ENCODE results near the gene ZNF500.
A peak's percentile ranks its signal among the peaks of the same experiment; 100 is the strongest.
"Not testable (repeated sequence)": the region's sequence is repeated elsewhere in the genome, so short reads cannot be mapped to it uniquely, and the experiment has no call there.

ZNF500 gene

DNA sequence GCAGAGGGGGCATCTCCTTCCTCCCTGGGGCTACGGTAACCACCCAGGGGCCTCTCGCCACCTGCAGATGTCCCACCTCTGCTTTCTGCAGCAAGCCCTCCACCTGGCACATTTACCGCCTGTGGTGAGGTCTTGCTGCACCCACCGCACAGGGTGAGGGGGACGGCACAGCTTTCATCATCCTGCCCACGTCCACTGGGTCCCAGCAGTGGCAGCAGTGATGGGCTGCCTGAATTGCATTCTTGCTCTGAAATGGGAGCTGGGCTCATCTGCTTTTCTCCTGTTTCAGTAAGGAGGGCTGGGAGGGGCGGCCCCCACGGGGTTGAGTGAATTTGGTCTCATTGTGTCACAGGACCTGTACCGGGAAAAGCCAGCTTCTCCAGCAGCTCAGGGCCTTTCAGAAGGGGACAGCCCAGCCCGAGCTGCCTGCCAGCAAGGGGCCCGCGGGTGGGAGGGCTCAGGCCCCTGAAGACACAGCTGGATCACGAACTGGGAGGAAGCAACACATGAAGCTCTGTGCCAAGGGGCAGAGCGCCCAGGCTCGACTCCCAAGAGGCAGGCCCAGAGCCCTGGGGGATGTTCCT is 19.9 kb downstream of the ZNF500 start:
- no peak for DNase-seq (ENCODE audit: low read depth in 2 of 2, low spot score in 1 of 2)

DNA sequence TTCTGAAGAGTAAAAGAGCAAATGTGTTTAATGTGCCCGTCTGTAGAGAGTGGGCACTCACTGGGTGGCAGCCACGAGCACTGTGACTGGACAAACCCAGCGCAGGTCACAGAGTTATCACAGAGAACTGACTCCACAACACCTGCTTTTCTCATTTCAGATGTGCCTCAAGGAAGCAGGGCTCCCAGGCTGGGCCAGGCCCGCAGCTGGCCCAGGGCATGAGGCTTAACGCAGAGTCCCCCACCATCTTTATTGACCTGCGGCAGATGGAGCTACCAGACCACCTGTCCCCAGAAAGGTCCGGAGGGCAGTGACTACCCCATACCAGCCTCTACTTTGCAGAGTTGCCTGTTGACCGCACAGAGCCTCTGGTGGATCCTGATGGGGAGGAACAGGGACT is 20.7 kb downstream of the ZNF500 start:
- no peak for DNase-seq (ENCODE audit: low read depth in 2 of 2, low spot score in 1 of 2)

- no peak for DNase-seq (ENCODE audit: low read depth in 2 of 2, low spot score in 1 of 2)
Observed at GRCh38 chr16:4745274-4745569, 21.7 kb downstream of the ZNF500 start.

GRCh38 chr16:4744555-4745273 is 22.2 kb downstream of the ZNF500 start:
- no peak for DNase-seq (ENCODE audit: low read depth in 2 of 2, low spot score in 1 of 2)

- no peak for DNase-seq (ENCODE audit: low read depth in 2 of 2, low spot score in 1 of 2)
Observed at GRCh38 chr16:4743226-4743878, 23.6 kb downstream of the ZNF500 start.

DNA sequence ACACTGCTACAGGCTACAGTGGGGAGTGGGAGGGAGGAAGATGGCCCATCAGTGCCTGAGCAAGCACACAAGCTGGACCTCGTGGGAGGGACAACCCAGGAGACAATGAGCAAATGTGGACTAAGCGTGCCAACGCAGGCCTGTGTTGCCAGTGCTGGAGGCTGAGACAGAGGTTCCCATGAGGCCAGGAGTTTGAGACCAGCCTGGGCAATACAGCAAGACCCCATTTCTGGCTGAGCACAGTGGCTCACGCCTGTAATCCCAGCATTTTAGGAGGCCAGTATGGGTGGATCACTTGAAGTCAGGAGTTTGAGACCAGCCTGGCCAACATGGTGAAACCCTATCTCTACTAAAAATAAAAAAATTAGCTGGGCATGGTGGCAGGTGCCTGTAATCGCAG is 28.6 kb downstream of the ZNF500 start:
- DNase-seq (ENCODE audit: low read depth in 2 of 2, low spot score in 1 of 2): not testable (repeated sequence)

GRCh38 chr16:4737545-4737944 is 29.4 kb downstream of the ZNF500 start:
- DNase-seq (ENCODE audit: low read depth in 2 of 2, low spot score in 1 of 2): no peak

- DNase-seq (ENCODE audit: low read depth in 2 of 2, low spot score in 1 of 2): no peak
Observed at GRCh38 chr16:4736546-4736945, 30.4 kb downstream of the ZNF500 start.

- DNase-seq (ENCODE audit: low read depth in 2 of 2, low spot score in 1 of 2): peak; percentile 85 to 90
Observed at GRCh38 chr16:4734730-4735535, 32.0 kb downstream of the ZNF500 start.

DNA sequence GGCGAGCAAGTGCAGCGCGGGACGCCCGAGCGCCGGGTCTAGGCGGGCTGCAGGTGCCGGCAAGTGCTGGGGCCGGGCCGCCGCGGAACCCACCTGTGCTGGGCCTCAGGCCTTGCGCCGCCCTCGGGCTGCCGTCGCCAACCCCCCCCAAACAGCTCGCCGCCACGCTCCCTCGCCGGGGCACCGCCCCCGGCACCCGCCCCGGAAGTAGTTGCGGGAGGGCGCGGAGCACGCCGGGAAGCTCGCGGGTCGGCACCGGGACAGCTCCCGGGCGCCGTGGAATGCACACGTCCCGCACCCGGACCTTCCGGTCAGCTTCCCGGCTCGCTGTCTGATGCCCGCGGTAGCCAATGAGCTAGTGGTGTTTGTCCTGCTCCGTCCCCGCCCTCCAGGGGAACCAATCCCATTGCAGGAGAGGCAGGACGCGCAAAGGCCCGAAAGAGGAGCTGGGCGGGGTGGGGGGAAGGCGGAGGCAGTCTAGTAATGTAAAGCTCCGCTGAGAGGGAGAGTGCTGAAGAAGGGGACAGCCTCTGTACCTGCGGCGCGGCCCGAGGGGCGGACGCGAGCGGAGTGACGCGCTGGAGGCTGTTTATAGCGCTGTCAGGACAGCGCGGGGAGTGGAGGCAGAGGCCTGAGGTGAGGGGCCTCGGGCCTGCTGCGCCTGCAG is 32.8 kb downstream of the ZNF500 start, which contains the start of the genes ANKS3 and DNAAF8:
Gene ANKS3, minus strand, starts transcription at position 209 of the 667 bp plus-strand sequence. CDS start 4,122 bp downstream, outside the sequence.
Gene DNAAF8, plus strand, starts transcription at position 475 of the 667 bp plus-strand sequence. CDS start 1,978 bp downstream, outside the sequence.
- DNase-seq (ENCODE audit: low read depth in 2 of 2, low spot score in 1 of 2): peak; percentile 50 to 53

DNA sequence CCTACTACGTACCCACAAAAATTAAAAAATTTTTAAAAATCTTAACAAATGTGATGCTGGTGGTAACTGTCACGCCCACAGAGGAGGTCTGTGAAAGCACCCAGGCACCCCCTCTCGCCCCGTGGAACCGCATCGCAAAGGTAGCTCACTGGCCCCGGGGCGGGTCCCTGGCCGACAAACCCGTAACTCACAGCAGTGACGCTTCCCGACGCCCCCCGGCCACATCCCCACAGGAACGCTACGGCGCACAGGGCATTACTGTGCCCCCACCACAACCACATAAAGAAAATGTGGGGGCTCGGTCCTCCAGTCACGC is 33.3 kb downstream of the ZNF500 start:
- peak in 1 of 2 donors; percentile 3 for DNase-seq (ENCODE audit: low read depth in 2 of 2, low spot score in 1 of 2)

DNA sequence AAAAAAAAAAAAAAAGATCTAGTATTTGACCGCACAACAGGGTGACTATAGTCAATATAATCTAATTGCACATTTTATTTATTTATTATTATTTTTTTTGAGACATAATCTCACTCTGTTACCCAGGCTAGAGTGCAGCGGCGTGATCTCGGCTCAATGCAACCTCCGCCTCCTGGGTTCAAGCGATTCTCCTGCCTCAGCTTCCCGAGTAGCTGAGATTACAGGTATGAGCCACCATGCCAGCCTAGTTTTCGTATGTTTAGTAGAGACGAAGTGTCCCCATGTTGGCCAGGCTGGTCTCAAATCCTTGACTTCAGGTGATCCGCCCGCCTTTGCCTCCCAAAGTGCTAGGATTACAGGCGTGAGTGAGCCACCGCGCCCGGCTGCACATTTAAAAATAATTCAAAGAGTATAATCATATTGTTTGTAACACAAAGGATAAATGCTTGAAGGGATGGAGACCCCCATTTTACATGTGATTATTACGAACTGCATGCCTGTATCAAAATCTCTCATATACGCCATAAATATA is 33.7 kb downstream of the ZNF500 start:
- DNase-seq (ENCODE audit: low read depth in 2 of 2, low spot score in 1 of 2): no peak

- DNase-seq (ENCODE audit: low read depth in 2 of 2, low spot score in 1 of 2): no peak
Observed at GRCh38 chr16:4729876-4730275, 37.1 kb downstream of the ZNF500 start.

GRCh38 chr16:4728676-4729075 is 38.3 kb downstream of the ZNF500 start:
- DNase-seq (ENCODE audit: low read depth in 2 of 2, low spot score in 1 of 2): no peak

DNA sequence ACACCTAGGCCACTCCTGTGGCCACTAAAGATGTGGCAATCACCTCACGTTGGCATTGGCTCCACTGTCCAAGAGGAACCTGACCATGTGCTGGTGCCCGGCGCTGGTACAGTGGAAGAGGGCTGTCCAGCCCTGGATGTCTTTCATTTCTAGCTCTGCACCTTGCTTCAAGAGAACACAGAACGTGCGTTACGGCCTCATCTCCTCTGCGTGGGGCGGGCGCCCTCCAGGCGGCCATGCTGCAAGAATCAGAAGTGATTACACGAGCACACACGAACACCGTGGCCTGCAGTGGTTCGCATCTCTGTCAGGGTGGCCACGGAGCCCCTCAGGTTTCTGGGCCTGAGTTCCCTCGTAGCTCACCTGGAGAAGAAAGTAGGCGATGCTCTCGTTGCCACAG is 40.3 kb downstream of the ZNF500 start:
- DNase-seq (ENCODE audit: low read depth in 2 of 2, low spot score in 1 of 2): no peak

DNA sequence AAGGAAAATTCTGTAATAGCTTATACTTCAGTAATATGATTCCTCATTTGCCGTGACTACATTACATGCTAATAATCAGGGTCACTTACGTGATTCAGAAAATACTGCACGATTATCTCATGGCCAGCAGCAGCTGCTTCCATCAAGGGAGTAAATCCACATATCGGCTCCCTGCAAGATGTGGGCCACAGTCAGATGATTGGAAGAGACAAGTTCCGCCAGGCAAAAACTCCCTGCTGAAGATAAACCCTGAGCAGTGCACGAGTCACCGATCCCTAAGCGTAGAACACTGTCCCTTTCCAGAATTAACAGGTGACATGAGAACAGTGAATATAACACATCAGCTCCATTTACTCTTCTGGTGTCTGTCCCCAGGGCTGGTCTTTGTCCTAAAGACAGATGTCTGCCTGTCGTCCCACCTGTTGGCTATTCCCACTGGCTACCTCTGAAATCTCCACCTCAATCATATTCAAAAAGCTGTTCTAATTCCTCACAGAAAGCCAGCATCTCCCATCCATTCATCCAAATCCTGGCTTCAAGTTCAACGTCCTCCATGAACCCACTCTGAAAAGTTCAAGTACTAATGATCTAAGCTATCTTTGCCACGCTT is 42.2 kb downstream of the ZNF500 start:
- DNase-seq (ENCODE audit: low read depth in 2 of 2, low spot score in 1 of 2): no peak

GRCh38 chr16:4723071-4723767 is 43.7 kb downstream of the ZNF500 start:
- no peak for DNase-seq (ENCODE audit: low read depth in 2 of 2, low spot score in 1 of 2)

GRCh38 chr16:4718466-4718865 is 48.5 kb downstream of the ZNF500 start:
- no peak for DNase-seq (ENCODE audit: low read depth in 2 of 2, low spot score in 1 of 2)

GRCh38 chr16:4714996-4715395 is 52.0 kb downstream of the ZNF500 start:
- DNase-seq (ENCODE audit: low read depth in 2 of 2, low spot score in 1 of 2): no peak
